ENCODE measurements around the gene TSPYL1.
"Not testable (repeated sequence)": the region's sequence is repeated elsewhere in the genome, so short reads cannot be mapped to it uniquely, and the experiment has no call there.

TSPYL1 gene

GRCh38 chr6:116279232-116280160, at the start of gene TSPYL1:
Gene TSPYL1 (minus strand): TSS chr6:116279930. CDS start chr6:116279830, 100 bp downstream.
- DNase-seq (ENCODE audit: low read depth in 2 of 2), result peak; percentile 98
- no peak for TF ChIP-seq CTCF (IDR thresholded peaks at IDR 0.05; ENCODE audit: low read depth, low read length)
- H3K4me3 ChIP-seq (replicated peaks in 1 of 2; ENCODE audit: low read depth in 2 of 2, low read length in 2 of 2), result peak within 1 kb of the TSS; percentile 61 to 93

GRCh38 chr6:116329156-116329555, 49.4 kb upstream of the TSPYL1 start:
- peak; percentile 37 to 41 for DNase-seq (ENCODE audit: low read depth in 2 of 2)
- no peak for TF ChIP-seq CTCF (IDR thresholded peaks at IDR 0.05; ENCODE audit: low read depth, low read length)
- no peak overlapping the region for H3K4me3 ChIP-seq (replicated peaks in 1 of 2; ENCODE audit: low read depth in 2 of 2, low read length in 2 of 2)

GRCh38 chr6:116328528-116328903, 48.8 kb upstream of the TSPYL1 start:
- peak; percentile 33 to 58 for DNase-seq (ENCODE audit: low read depth in 2 of 2)

GRCh38 chr6:116327803-116328527, 48.2 kb upstream of the TSPYL1 start:
- H3K4me3 ChIP-seq (replicated peaks in 1 of 2; ENCODE audit: low read depth in 2 of 2, low read length in 2 of 2), result no peak overlapping the region
- DNase-seq (ENCODE audit: low read depth in 2 of 2), result peak; percentile 22 to 23
- no peak for TF ChIP-seq CTCF (IDR thresholded peaks at IDR 0.05; ENCODE audit: low read depth, low read length)

More at GRCh38 chr6:116328528-116328903, 48.8 kb upstream of the TSPYL1 start:
- no peak overlapping the region for H3K4me3 ChIP-seq (replicated peaks in 1 of 2; ENCODE audit: low read depth in 2 of 2, low read length in 2 of 2)
- no peak for TF ChIP-seq CTCF (IDR thresholded peaks at IDR 0.05; ENCODE audit: low read depth, low read length)

- TF ChIP-seq CTCF (IDR thresholded peaks at IDR 0.05; ENCODE audit: low read depth, low read length), result no peak
- no peak for DNase-seq (ENCODE audit: low read depth in 2 of 2)
- no peak overlapping the region for H3K4me3 ChIP-seq (replicated peaks in 1 of 2; ENCODE audit: low read depth in 2 of 2, low read length in 2 of 2)
These were observed 47.3 kb upstream of the TSPYL1 start for GRCh38 chr6:116326996-116327395.

- TF ChIP-seq CTCF (IDR thresholded peaks at IDR 0.05; ENCODE audit: low read depth, low read length), result no peak
- H3K4me3 ChIP-seq (replicated peaks in 1 of 2; ENCODE audit: low read depth in 2 of 2, low read length in 2 of 2), result no peak overlapping the region
- DNase-seq (ENCODE audit: low read depth in 2 of 2), result peak in 1 of 2 donors; percentile 60
These were observed 46.5 kb upstream of the TSPYL1 start for GRCh38 chr6:116326181-116326671.

GRCh38 chr6:116325634-116326132, 46.0 kb upstream of the TSPYL1 start:
- not testable (repeated sequence) for DNase-seq (ENCODE audit: low read depth in 2 of 2)

More at GRCh38 chr6:116325634-116326132, 46.0 kb upstream of the TSPYL1 start:
- not testable (repeated sequence) for H3K4me3 ChIP-seq (replicated peaks in 1 of 2; ENCODE audit: low read depth in 2 of 2, low read length in 2 of 2)
